Stimulated activated CD8-positive, alpha-beta memory T cell treated with anti-CD3 and anti-CD28 coated beads, Interleukin-4, amount 100 ng/mL, for 1 hour (primary cell): ENCODE measurements around the gene ZNF514.

Source experiments
- DNase-seq, 2 donors: peaks; one replicate each; pipeline ENCODE4 v3.0.0-alpha.2; 2020; ENCODE audit warnings: low read depth in 2 of 2, low spot score in 1 of 2

The ZNF514 gene

DNA sequence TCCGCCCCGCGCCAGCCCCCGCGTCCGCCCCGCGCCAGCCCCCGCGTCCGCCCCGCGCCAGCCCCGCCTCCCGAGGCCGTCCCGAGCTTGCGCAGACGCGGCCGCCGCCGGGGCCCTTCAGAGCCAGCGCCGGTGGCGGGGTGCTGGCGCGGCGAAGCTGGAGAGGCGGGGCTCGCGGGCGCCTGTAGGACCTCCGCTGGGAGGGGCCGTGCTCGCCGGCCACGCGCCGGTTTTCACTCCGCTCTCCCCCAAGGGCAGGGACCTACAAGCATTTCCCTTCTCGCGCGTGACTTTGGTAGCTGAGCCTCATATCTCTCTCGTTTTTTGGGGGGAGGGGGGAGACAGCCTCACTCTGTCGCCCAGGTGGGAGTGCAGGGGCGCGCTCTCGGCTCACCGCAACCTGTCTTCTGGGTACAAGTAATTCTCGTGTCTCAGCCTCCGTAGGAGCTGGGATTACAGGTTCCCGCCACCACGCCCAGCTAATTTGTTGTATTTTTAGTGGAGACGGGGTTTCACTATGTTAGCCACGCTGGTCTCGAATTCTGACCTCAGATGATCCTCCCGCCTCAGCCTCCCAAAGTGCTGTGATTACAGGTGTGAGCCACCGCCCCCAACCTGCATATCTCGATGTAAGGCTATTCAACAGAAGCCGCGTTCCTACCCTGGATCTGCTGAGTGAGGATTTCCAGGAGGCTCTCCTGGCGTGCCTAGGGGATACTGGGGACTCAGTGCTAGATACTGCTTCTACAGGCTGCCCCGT lies at the start of gene ZNF514:
TSS of gene ZNF514 (minus strand) at position 159 of the 760 bp plus-strand sequence. CDS start 6,595 bp downstream, outside the sequence.
- DNase-seq: peak in 1 of 2 donors; percentile 62

DNA sequence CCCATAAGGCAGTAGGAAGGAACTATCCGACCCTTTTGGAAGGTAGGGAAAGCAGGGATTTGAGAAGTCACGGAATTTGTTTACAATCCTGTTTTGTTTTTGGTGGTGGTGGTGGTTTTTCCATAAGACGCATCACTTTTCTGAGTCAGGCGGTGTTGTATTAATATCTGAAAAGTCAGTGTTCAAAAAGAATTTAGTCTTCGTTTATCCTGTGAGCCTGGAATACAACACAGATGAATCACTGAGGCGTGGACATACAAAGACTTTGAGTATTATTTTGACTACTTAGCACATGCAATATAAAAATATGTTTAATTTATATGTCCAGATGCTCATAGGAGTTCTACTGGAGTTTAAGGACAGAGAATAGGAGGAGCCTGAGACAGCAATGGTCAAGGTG lies 48.5 kb upstream of the ZNF514 start:
- DNase-seq: no peak

DNA sequence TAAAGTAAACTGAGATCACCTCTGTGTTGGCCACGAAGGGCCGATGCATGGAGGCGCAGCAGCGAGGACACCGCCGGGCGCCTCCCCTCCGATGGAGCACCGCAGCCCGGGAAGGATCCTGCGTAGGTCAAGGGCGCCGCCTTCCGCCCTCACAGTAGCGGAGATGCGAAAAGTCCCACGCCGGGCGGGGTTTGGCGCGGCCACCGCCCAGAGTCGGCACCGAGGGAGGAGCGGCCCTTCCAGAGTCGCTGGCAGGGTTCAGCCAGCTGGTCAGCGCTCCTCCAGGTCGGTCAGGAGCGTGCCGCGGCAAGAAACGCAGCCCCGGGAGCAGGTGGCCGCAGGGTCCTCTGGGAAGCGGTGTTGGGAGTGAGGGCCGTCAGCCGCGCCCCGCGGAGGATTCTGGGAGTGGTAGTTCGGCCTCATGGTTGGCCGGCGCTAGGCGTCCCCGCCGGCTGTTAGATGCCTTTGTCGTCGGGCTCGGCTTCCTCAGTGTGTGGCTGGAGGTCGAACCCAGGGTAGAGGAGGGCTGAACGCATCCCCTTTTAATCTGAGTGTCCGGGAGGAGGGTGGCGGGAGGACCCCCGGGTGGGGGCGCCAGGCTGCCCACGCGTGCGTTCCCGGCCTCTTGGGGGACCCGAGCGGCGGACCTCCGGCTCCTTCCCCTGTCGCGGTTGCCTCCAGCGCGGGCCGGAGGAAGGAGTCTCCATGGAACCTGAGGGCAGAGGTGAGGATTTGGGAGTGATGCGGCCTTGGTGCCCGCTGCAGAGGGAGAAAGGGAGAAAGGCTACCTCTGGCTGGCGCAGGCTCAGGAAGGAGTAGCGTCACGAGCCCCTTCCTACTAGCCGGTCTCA lies 47.7 kb upstream of the ZNF514 start, which contains the start of gene ZNF892:
TSS of gene ZNF892 (plus strand) at position 411 of the 851 bp plus-strand sequence. CDS start at position 706, 295 bp downstream.
- DNase-seq: peak; percentile 48 to 63

DNA sequence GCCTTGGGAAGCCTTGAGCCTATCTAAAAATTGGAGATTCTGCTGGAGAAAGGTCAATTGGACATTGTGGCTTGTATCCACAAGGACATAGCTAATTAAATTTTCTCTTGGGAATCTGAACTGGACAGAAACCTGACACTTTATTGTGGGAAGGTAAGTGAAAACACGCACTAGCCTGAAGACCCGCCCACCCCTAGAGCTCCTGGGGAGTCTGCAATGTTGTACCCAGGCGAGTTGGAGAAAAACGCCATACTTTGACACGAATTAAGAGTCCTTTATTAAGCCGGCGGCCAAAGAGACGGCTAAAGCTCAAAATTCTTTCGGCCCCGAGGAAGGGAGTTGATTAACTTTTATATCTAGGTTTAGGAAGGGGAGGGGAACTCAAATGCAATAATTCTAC lies 46.4 kb upstream of the ZNF514 start:
- DNase-seq: no peak

DNA sequence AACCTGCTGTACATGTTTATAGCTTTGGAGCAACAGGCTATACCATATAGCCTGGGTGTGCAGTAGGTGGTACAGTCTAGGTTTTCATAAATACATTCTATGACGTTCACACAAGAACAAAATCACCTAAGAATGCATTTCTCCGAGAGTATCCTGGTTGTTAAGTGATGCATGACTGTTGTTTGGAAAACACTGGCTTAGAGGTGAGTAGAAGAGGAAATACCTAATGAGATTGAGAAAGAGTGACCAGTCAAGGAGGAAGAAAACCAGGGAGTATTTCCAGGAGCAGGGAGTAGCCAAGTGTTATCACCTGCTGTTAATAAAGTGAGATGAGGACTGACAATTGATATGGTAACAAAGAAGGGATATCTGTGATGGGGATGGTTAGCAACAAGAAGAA lies 44.7 kb upstream of the ZNF514 start:
- no peak for DNase-seq

DNA sequence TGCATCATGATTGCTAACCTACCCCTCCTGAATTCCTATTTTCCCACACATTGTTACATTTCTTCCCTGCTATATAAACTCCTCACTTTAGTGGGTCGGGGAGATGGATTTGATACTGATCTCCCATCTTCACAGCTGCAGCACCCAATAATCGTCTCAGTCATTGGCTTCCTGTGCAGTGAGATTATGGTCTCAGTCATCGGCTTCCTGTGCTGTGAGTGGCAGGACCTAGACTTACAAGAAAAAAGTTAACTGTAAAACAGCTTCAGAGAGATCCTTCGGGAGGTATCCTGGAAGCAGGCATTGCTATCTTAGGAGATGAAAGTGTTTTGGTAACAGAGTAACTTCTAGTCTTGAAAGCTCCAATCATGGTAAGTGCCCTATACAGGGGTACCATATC lies 44.3 kb upstream of the ZNF514 start:
- DNase-seq: no peak

DNA sequence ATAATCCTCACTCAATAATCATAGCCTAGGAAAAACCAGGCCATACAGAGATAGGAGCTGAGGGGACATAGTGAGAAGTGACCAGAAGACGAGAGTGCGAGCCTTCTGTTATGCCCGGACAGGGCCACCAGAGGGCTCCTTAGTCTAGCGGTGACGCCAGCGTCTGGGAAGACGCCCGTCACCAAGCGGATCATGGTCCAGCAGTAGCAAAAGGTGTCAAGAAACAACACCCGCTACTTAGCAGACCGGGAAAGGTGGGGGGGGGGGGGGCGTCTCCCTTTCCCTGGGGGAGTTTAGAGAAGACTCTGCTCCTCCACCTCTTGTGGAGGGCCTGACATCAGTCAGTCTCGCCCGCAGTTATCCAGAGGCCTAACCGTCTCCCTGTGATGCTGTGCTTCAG lies 33.3 kb upstream of the ZNF514 start:
- DNase-seq: peak; percentile 5 to 9

DNA sequence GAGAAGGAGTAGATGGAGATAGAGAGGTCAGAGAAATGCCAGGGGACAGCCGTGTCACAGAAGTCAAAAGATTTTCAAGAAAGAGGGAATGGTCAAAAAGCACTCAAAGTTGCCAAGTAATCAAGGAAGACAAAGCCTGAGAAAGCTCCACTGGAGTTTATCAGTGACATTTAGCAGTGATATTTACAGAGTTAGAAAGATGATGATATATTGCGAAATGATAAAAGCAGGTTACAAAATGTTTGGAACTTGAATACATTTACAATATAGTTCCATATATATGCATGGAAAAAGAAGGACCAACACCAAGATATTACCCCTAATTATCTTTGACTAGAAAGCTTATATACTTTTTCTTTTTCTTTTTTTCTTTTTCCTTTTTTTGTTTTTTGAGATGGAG lies 26.3 kb upstream of the ZNF514 start:
- no peak for DNase-seq

DNA sequence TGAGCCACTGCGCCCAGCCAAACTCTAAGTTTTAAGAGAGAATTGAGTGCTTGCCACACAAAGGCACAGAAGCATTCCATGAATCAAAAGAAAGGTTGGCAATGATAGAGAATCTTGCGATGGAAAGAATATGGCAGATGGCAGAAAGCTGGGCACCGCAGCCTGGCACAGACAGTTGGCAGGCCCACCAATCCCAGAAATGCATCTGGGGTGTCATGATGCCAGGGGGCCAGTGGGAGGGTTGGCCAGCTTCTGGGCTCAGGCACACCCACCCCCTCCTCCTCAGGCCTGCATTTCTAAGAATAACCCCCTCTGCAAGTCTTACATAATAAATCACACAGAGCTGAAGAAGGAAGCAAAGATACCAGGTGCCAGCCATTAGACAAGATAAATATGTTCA lies 25.5 kb upstream of the ZNF514 start:
- no peak for DNase-seq

DNA sequence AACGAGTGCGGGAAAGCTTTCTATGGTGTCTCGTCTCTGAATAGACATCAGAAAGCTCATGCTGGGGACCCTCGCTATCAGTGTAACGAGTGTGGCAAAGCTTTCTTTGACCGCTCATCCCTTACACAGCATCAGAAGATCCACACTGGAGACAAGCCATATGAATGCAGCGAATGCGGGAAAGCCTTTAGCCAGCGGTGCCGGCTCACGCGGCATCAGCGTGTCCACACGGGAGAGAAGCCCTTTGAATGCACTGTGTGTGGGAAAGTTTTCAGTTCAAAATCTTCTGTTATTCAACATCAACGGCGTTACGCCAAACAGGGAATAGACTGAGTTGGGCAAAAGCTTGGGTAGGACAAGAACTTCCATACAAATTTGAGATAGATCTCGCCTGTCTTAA lies 22.1 kb upstream of the ZNF514 start:
- DNase-seq: no peak

DNA sequence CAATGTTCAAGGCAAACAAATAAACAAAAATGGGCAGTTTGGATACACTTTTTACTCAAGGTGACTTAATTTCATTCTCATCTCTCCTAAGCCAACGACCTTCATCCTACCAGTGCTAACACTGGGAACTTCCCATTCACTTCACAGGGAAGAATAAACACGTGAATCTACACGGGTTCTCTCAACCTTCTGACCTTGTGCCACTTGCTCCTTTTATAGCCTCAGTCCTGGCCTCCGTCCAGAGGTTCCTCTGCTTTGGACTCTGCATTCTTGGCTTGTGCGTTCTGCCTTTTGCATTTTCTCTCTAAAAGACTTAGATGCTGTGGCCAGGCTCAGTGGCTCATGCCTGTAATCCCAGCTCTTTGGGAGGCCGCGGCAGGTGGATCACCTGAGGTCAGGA lies 19.8 kb upstream of the ZNF514 start:
- DNase-seq: no peak

DNA sequence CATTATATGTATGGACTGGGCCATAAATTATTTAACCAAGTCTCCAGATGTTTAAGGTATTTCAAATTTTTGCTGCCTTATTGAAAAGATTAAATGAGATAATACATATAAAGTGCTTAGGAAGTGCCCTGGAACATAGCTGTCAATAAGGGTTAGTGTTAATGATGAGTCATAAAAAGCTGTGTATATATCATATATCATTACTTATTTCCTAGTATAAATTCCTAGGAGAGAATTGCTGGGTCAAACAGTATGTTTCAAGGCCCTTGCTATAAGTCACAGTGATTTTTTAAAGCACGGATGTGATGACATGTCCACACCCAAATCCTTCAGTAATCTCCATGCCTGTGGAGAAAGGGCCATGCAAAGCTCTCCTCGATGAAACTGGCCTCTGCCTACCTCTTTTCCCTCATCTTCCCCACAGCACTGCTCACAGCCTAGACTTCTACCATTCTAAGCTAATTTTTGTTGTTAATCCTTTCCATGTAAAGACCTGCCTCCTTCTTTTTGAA lies 14.4 kb upstream of the ZNF514 start:
- no peak for DNase-seq

DNA sequence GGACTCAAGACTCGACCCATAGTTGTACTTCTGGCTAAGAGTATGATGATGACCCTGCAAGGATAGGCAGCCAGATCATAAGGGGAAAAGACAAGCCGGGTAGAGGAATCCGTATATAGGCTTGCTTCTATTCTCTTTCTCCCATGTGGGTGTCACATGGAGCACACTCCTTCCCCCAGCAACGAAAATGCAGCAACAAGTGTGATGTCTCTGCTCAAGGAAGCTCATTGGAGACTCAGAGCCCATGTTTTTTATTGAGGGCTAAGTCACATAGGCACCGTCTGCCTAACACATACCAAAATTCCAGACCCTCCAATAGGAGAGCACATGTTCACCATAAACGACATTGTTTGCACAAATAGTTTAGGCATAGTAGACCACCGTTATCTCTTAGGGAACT lies 12.3 kb upstream of the ZNF514 start:
- DNase-seq: no peak

DNA sequence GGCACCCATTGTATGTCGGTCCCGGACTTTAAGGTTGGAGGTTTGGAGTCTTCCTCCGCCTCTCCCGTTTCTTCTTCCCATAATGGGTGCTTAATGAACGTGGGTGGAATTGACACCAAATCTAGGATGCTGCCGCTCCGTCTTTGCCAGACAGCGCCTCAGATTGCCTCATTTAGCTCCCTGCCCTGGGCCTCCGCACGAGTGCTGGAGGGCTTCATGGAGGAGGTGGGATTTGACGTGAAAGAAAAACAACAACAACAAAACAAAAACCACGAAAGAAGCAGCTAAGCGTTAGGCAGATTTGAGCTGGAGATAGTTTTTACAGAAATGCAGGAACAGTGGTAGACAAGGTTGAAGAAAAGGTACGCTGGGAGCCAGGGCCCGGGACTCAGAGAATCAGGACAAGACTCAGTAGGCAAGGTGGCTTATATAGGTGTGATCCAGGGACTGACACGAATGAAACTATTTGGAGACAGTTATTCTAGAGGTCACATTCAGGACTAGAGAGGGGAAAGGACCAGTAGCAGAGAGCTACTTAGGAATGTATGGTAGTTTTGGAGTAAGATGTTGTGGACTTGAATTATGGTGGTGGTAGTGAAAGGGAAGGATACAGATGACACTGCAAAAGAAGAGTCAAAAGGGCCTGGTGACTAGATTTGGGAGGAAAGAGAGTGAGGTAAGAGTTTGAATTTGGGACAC lies 6.6 kb upstream of the ZNF514 start:
- DNase-seq: no peak

DNA sequence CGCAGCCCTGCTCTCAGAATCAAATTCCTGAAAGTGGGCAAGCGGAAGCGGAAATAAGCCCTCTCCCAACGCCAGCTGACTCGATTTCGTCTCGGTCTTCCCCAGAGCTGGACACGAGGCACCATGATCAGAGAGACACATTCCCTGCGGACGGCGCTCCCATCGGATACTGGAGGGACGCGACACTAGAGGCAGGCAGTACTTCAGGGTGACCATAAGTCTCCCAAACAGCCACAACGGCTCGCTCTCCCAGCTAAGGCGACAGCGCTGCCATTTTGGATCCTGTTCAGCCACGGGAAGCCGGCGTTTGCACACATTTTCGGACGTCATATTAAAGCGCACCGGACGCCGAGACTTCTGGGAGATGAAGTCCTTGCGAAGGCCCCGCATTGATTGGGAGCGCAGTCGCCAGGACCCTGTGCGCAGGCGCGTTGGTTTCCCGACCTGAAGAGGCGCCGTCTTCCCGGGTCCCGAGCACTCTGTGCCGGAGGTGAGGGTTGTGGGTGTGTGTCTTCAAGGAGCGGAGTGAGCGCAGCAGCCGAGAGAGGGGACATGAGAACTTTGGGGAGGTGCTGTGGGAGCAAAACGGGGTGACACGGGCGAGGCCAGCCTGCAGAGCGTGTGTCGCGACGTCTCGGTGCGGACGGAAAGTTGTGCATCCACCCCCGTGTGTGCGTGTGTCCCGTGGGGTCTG lies 5.9 kb upstream of the ZNF514 start, which contains the start of gene ZNF2:
TSS of gene ZNF2 (plus strand) at position 439 of the 694 bp plus-strand sequence. CDS start 10,418 bp downstream, outside the sequence.
- peak; percentile 96 for DNase-seq

DNA sequence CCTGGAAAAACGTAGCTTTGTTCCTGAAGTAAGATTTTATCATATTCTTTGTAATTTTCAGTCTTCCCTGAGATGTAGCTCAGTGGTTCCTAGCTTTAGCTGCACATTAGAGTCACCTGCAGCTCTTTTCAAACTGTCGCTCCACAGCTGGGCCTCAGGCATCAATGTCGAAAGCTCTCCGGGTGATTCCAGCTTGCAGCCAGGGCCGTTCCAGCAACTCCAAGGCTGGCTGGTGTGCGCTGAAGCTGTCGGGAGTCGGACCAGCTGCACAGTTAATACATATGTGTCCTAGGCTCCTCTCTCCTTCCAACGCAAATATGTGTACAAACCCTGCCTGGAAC lies 5.4 kb upstream of the ZNF514 start:
- DNase-seq: no peak

DNA sequence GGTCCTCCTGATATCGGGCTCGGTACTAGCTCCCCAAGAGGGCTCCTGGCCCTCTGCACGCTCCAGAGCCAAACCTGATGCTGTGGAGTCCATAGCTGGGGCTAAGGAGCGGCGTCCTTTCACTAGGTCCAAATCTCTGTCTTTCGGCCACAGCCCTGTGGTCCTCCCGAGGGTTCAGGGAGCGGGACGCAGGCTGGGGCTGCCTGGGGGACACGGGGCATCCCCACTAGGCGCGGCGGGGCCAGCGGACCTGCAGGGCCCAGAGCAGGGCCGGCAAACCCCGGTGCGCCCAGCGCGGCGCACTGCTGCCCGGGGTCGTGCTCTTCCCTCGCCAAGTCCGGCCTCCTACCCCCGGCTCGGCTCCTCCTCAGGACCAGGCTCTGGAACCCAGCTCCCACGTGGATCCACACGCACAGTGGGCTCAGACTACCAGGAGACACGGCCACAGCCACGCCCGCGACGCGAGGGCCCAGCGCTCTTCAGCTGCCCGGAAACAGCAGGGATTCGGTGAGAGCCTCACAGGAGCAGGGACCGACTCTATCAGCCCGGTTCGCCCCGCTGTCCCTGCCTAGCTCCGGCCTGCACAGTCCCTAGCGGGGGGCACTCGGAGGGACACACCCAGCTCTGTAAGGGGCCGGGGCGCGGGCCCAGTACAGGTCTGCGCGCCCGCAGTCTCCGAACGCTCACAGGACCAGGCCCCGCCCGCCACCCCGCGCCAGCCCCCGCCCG lies 593 bp downstream of the ZNF514 start:
- DNase-seq: no peak

DNA sequence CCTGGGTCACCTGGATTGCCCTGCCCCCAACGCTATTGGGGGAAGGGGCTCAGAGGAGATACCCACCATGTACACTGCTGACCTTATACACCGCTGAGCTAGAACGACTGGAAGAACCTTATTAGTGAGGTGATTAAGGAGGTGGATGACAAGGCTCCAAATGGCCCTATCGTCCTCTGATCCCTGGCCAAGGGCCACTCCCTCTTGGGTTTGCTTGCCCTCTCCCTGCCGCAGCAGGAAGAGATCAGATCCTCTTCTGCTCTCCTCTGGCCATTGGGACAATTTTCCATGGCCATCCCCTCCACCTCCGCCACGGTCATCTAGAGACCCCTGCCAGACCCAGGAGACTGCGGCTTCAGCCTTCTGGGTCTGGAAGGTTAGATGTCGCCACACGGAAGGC lies 1.2 kb downstream of the ZNF514 start:
- DNase-seq: no peak

DNA sequence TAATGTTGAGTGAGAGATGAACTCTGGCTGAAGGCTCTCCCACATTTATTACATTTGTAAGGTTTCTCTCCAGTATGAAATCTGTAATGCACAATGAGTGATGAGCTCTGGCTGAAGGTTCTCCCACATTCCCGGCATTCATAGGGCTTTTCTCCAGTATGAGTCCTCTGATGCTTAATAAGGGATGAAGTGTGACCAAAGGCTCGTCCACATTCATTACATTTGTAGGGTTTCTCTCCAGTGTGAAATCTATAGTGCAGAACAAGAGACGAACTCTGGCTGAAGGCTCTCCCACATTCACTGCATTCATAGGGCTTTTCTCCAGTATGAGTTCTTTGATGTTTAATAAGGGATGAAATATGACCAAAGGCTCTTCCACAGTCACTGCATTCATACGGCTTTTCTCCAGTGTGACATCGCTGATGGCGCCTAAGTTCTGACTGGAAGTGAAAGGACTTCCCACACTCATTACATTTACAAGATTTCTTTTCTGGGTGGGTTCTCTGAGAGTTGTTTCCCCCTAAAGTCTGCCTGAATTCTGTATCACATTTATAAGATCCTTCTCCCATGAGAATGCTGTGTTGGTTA lies 10.2 kb downstream of the ZNF514 start:
- no peak for DNase-seq

DNA sequence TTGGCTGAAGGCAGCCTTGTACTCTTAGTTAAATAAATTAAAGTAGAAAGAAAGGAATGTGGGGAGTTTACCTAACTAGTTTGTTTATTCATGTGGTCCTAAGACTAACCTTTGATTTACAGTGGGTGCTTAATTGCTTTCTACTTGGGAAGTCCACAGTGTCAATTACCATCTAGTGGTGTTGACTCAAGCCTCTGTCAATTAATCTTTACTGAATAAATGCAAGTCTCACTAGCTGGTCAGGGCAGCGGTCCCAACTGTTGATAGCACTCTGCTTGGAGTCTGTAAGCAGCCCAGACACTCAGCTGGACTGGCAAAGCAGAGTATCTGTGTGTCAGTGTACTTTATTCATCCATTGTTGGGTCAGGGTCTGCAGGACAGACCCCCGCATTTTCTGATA lies 15.8 kb downstream of the ZNF514 start:
- no peak for DNase-seq
